H9 (cell line): Measurements from ENCODE around the gene DISC1. TPM values are rescaled to one million over a fixed set of nuclear protein-coding genes. Genes with fewer than 3 reads are reported as not detected.

Source experiments
- DNase-seq: peaks from one replicate; pipeline ENCODE4 v3.0.0-alpha.2; 2017
- H2AFZ ChIP-seq: one replicate; pipeline ENCODE4 v1.6.1; 2013; ENCODE audit warnings: mild to moderate bottlenecking, low read length, control low read depth, moderate library complexity
- H2AK5ac ChIP-seq: 2 replicates; pipeline ENCODE4 v1.6.1; 2013; ENCODE audit warnings: low read length, control low read depth, mixed read lengths; ENCODE audit not compliant: insufficient read length
- H2BK120ac ChIP-seq: one replicate; pipeline ENCODE4 v1.6.1; 2013; ENCODE audit warnings: low read depth, mild to moderate bottlenecking, low read length, control low read depth, inconsistent platforms; ENCODE audit not compliant: poor library complexity, severe bottlenecking
- H2BK12ac ChIP-seq: 2 replicates; pipeline ENCODE4 v1.6.1; 2013; ENCODE audit warnings: low read length, control low read depth, mixed read lengths, low read depth; ENCODE audit not compliant: insufficient read length
- H2BK15ac ChIP-seq: 2 replicates; pipeline ENCODE4 v1.6.1; 2013; ENCODE audit warnings: low read depth, low read length, control low read depth
- H2BK20ac ChIP-seq: one replicate; pipeline ENCODE4 v1.6.1; 2013; ENCODE audit warnings: low read depth, mild to moderate bottlenecking, low read length, control low read depth, inconsistent platforms; ENCODE audit not compliant: poor library complexity, severe bottlenecking
- H2BK5ac ChIP-seq: 2 replicates; pipeline ENCODE4 v1.6.1; 2013; ENCODE audit warnings: low read length, control low read depth, mixed read lengths; ENCODE audit not compliant: insufficient read length
- H3K14ac ChIP-seq: 2 replicates; pipeline ENCODE4 v1.6.1; 2013; ENCODE audit warnings: low read length, control low read depth; ENCODE audit not compliant: insufficient read depth
- H3K18ac ChIP-seq: 2 replicates; pipeline ENCODE4 v1.6.1; 2013; ENCODE audit warnings: low read depth, mild to moderate bottlenecking, mixed read lengths, low read length, control low read depth; ENCODE audit not compliant: insufficient read length
- H3K23ac ChIP-seq: 2 replicates; pipeline ENCODE4 v1.6.1; 2013; ENCODE audit warnings: low read length, control low read depth, mixed read lengths, low read depth; ENCODE audit not compliant: insufficient read length
- H3K23me2 ChIP-seq: 2 replicates; pipeline ENCODE4 v1.6.1; 2013; ENCODE audit warnings: low read depth, mild to moderate bottlenecking, mixed read lengths, low read length, control low read depth; ENCODE audit not compliant: insufficient read length, poor library complexity, severe bottlenecking
- H3K27ac ChIP-seq: 2 replicates; pipeline ENCODE4 v1.5.1; 2013; ENCODE audit warnings: low read length, control low read depth, mixed read lengths, low read depth; ENCODE audit not compliant: insufficient read length
- H3K27me3 ChIP-seq: 2 replicates; pipeline ENCODE4 v1.6.1; 2013; ENCODE audit warnings: low read length, control low read depth, inconsistent platforms; ENCODE audit not compliant: insufficient read depth
- H3K4ac ChIP-seq: 2 replicates; pipeline ENCODE4 v1.6.1; 2013; ENCODE audit warnings: low read depth, mild to moderate bottlenecking, control low read depth, inconsistent platforms, low read length, moderate library complexity
- H3K4me1 ChIP-seq: 2 replicates; pipeline ENCODE4 v1.6.1; 2013; ENCODE audit warnings: low read length, control low read depth, inconsistent platforms; ENCODE audit not compliant: insufficient read depth
- H3K4me2 ChIP-seq: 2 replicates; pipeline ENCODE4 v1.6.1; 2013; ENCODE audit warnings: low read length, control low read depth, mixed read lengths; ENCODE audit not compliant: insufficient read length, insufficient read depth
- H3K56ac ChIP-seq: 2 replicates; pipeline ENCODE4 v1.6.1; 2013; ENCODE audit warnings: low read depth, mild to moderate bottlenecking, mixed read lengths, low read length, control low read depth; ENCODE audit not compliant: insufficient read length
- H3K79me1 ChIP-seq: 2 replicates; pipeline ENCODE4 v1.6.1; 2013; ENCODE audit warnings: low read depth, mild to moderate bottlenecking, moderate library complexity, low read length, control low read depth, inconsistent platforms; ENCODE audit not compliant: insufficient read depth, poor library complexity, severe bottlenecking
- H3K79me2 ChIP-seq: 2 replicates; pipeline ENCODE4 v1.6.1; 2013; ENCODE audit warnings: low read length, control low read depth, inconsistent platforms; ENCODE audit not compliant: insufficient read depth
- H3K9ac ChIP-seq: 2 replicates; pipeline ENCODE4 v1.6.1; 2013; ENCODE audit warnings: low read length, control low read depth, mixed read lengths; ENCODE audit not compliant: insufficient read length; ENCODE audit errors: extremely low read depth
- H3K9me3 ChIP-seq: one replicate; pipeline ENCODE4 v1.6.1; 2013; ENCODE audit warnings: low read depth, low read length, inconsistent platforms; ENCODE audit not compliant: control insufficient read depth
- H3T11ph ChIP-seq: one replicate; pipeline ENCODE4 v1.6.1; 2013; ENCODE audit warnings: mild to moderate bottlenecking, low read length, control low read depth, inconsistent platforms
- H4K20me1 ChIP-seq: one replicate; pipeline ENCODE4 v1.6.1; 2013; ENCODE audit not compliant: control insufficient read depth, insufficient read length, insufficient read depth
- H4K5ac ChIP-seq: 2 replicates; pipeline ENCODE4 v1.6.1; 2013; ENCODE audit warnings: low read depth, mild to moderate bottlenecking, mixed read lengths, low read length, control low read depth; ENCODE audit not compliant: insufficient read length
- H4K8ac ChIP-seq: replicated peaks from 2 replicates; pipeline ENCODE4 v1.6.1; 2013; ENCODE audit warnings: low read length, control low read depth, mixed read lengths, low read depth; ENCODE audit not compliant: insufficient read length
- H4K91ac ChIP-seq: 2 replicates; pipeline ENCODE4 v1.6.1; 2013; ENCODE audit warnings: low read depth, mild to moderate bottlenecking, moderate library complexity, mixed read lengths, low read length, control low read depth; ENCODE audit not compliant: insufficient read length
- H3K27ac Mint-ChIP-seq, 3 experiments: 2 replicates in 2 of 3; 3 replicates in 1 of 3; pipeline ENCODE4 v1.8.0; 2020 to 2021; ENCODE audit warnings: mixed read lengths in 3 of 3, mild to moderate bottlenecking in 1 of 3, moderate library complexity in 1 of 3
- H3K27me3 Mint-ChIP-seq: 2 replicates; pipeline ENCODE4 v1.8.0; 2021; ENCODE audit warnings: low read depth, mild to moderate bottlenecking, moderate library complexity, mixed read lengths
- H3K36me3 Mint-ChIP-seq, 3 experiments: 2 replicates in 2 of 3; 3 replicates in 1 of 3; pipeline ENCODE4 v1.8.0; 2020 to 2021; ENCODE audit warnings: low read depth in 3 of 3, mixed read lengths in 3 of 3; ENCODE audit not compliant: insufficient read depth in 1 of 3
- H3K4me1 Mint-ChIP-seq, 2 experiments: 2 replicates each; pipeline ENCODE4 v1.8.0; 2020; ENCODE audit warnings: mixed read lengths in 2 of 2
- H3K4me3 Mint-ChIP-seq, 2 experiments: 2 replicates in 1 of 2; 3 replicates in 1 of 2; pipeline ENCODE4 v1.8.0; 2020 to 2021; ENCODE audit warnings: mild to moderate bottlenecking in 2 of 2, mixed read lengths in 2 of 2, moderate library complexity in 1 of 2
- H3K9me3 Mint-ChIP-seq, 2 experiments: 2 replicates in 1 of 2; 3 replicates in 1 of 2; pipeline ENCODE4 v1.8.0; 2020; ENCODE audit warnings: mild to moderate bottlenecking in 2 of 2, mixed read lengths in 2 of 2, moderate library complexity in 1 of 2
- CTCF ChIP-seq: fragments of 200-600 bp; sonication (generic); conservative IDR thresholded peaks from 3 replicates; pipeline ENCODE4 v1.8.0; 2021; ENCODE audit warnings: antibody characterized with exemption, mild to moderate bottlenecking
- WGBS: extraction: QIAGEN DNeasy Blood & Tissue Kit; methylation state at CpG from one replicate; pipeline ENCODE4 v1.1.7; 2013; ENCODE audit warnings: missing lambda C conversion rate, low lambda C conversion rate, mixed read lengths; ENCODE audit not compliant: insufficient read length; ENCODE audit errors: extremely low coverage; 5-methylcytosine and 5-hydroxymethylcytosine counted together
- total RNA-seq: library from RNA; stranded (reverse); gene quantifications from 2 replicates; pipeline ENCODE4 v1.2.1, GENCODE V29; 2021

DISC1 gene
- total RNA-seq, 1 experiment from 2014 or later: 2.5 TPM

- H3K23me2 ChIP-seq: no peaks in the 10 kb centered on the region
- H3K27ac ChIP-seq: no peak overlapping the region
- H3T11ph ChIP-seq: no peak overlapping the region
- Mint-ChIP-seq H3K4me1 (peaks cover 5 to 12% of the 10 kb centered on the region in 2 experiments), H3K27me3 (no peaks in the 10 kb centered on the region), H3K4me3 (no peak overlapping the region), H3K36me3 (peaks cover 0 to 12% (median 4%) of the 10 kb centered on the region in 3 experiments; a peak in 4 of 7 replicates), H3K9me3 (peaks cover 3 to 5% of the 10 kb centered on the region in 2 experiments; a peak in 3 of 5 replicates), H3K27ac (no peak overlapping the region)
- no peak overlapping the region for H2BK15ac ChIP-seq
- no peak for DNase-seq
- H3K9me3 ChIP-seq: no peaks in the 10 kb centered on the region
- no peak overlapping the region for H2BK5ac ChIP-seq
- no peaks in the 10 kb centered on the region; the same call in 1 of the 2 replicates for H3K4me1 ChIP-seq
- H3K18ac ChIP-seq: no peak overlapping the region
- no peak overlapping the region for H2BK20ac ChIP-seq
- no peak overlapping the region for H4K8ac ChIP-seq
- H4K5ac ChIP-seq: no peak overlapping the region
- no peak overlapping the region for H2BK12ac ChIP-seq
- no peaks in the 10 kb centered on the region for H3K79me1 ChIP-seq
- H2AK5ac ChIP-seq: no peak overlapping the region
- H3K23ac ChIP-seq: no peak overlapping the region
- H2AFZ ChIP-seq: no peak overlapping the region
- H4K20me1 ChIP-seq: no peaks in the 10 kb centered on the region
- H4K91ac ChIP-seq: no peak overlapping the region
- H3K27me3 ChIP-seq: no peaks in the 10 kb centered on the region
- H3K79me2 ChIP-seq: no peaks in the 10 kb centered on the region
- no peak overlapping the region for H3K14ac ChIP-seq
- no CpG with 5 or more reads among the region's 1 CpG for WGBS
- no peak overlapping the region for H2BK120ac ChIP-seq
- no peak for TF ChIP-seq CTCF
- no peak overlapping the region for H3K9ac ChIP-seq
- H3K56ac ChIP-seq: no peak overlapping the region
- H3K4ac ChIP-seq: no peak overlapping the region
- no peak overlapping the region for H3K4me2 ChIP-seq
These were observed 378.7 kb downstream of the DISC1 start for GRCh38 chr1:232005300-232005699.
